ENCODE measurements around the gene POLE. TPM values are rescaled to one million over a fixed set of nuclear protein-coding genes. Genes with fewer than 3 reads are reported as not detected.
A peak's percentile ranks its signal among the peaks of the same experiment; 100 is the strongest.

POLE gene, protein sequence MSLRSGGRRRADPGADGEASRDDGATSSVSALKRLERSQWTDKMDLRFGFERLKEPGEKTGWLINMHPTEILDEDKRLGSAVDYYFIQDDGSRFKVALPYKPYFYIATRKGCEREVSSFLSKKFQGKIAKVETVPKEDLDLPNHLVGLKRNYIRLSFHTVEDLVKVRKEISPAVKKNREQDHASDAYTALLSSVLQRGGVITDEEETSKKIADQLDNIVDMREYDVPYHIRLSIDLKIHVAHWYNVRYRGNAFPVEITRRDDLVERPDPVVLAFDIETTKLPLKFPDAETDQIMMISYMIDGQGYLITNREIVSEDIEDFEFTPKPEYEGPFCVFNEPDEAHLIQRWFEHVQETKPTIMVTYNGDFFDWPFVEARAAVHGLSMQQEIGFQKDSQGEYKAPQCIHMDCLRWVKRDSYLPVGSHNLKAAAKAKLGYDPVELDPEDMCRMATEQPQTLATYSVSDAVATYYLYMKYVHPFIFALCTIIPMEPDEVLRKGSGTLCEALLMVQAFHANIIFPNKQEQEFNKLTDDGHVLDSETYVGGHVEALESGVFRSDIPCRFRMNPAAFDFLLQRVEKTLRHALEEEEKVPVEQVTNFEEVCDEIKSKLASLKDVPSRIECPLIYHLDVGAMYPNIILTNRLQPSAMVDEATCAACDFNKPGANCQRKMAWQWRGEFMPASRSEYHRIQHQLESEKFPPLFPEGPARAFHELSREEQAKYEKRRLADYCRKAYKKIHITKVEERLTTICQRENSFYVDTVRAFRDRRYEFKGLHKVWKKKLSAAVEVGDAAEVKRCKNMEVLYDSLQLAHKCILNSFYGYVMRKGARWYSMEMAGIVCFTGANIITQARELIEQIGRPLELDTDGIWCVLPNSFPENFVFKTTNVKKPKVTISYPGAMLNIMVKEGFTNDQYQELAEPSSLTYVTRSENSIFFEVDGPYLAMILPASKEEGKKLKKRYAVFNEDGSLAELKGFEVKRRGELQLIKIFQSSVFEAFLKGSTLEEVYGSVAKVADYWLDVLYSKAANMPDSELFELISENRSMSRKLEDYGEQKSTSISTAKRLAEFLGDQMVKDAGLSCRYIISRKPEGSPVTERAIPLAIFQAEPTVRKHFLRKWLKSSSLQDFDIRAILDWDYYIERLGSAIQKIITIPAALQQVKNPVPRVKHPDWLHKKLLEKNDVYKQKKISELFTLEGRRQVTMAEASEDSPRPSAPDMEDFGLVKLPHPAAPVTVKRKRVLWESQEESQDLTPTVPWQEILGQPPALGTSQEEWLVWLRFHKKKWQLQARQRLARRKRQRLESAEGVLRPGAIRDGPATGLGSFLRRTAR (N-terminal part only)
- polyA plus RNA-seq (ENCODE audit: insufficient read length) = 25.9 TPM

DNA sequence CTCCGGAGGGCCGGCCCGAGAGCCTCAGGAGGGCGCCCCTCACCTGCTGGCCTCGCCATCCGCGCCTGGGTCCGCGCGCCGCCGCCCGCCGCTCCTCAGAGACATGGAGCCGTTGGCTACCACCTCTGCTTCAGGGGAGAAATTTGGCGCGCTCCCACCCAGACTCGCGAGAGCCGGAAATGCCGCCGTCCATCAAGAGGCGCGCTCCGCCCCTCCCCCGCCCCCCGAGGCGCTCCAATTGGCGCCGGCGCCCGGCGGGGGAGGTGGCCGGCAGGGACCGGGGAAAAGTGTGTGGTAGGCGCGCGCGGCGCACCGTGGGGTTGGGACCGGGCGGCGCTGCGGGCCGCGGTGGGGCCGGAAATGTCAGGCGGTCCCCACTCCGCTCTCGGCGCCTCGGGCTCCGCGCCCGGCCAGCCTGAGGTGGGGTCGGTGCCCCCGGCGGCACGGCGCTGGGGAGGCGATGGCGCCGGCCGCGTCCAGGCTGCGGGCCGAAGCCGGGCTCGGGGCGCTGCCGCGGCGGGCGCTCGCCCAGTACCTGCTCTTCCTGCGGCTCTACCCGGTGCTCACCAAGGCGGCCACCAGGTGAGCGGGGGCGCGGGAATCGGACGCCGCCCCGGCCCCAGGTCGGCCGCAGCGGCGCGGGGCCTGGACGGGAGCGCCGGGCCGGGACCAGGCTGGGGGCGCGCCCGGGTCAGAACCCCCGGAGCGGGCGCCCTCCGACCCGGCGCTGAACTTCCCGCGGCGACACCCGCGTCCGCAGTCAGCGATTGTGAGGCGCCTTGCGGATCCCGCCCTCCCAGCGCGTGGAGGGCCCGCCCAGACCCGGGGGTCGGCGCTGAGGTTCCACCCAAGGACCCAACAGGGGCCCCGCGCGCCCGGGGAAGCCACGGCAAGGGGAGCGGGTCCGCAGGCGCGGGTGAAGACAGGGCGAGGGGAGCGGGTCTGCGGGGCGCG is at the start of gene POLE, which contains the start of gene PXMP2:
POLE (minus strand) TSS at position 132 of the 954 bp plus-strand sequence; CDS start at position 105, 27 bp downstream.
PXMP2 (plus strand) TSS at position 377 of the 954 bp plus-strand sequence; CDS start at position 461, 84 bp downstream.
- peak; percentile 75 for DNase-seq (ENCODE audit: low read depth)

DNA sequence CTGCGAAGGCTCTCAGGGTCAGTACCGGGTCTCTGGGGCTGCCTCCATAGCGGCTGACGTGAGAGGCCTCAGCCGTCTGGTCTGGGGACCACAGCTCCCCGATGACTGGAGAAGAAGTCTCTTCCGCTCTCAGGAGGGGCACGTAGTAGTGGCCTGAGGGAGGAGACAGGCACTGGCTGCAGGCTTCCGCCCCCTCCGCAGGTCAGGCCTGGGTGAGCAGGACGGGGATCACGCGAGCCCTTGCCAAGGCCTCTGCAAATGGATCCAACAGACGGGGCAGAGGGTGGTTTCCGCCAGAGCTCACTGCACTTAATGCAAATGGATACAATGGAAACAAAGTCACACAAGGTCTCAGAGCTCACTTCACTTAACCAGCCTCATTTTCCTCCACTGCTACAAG is 49.8 kb upstream of the POLE start:
- DNase-seq (ENCODE audit: low read depth) = no peak

DNA sequence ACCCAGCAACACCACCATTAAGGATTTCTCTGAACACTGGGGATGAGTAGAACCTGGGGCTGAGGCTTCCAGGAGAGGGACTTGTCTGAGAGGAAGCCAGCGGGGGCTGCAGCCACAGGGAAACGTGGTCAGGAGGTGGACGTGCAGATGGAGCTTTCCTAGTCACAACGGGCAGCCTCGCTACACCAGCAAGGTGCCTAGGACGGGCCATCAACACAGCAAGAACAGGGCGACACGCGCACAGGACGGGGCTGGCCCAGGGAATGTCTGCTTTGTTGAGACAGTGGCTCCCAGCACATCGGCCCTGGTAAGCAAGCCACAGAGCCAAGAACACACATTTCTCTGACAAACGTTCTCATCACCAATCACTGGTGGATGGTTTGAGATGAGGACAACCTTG is 49.2 kb upstream of the POLE start:
- no peak for DNase-seq (ENCODE audit: low read depth)

DNA sequence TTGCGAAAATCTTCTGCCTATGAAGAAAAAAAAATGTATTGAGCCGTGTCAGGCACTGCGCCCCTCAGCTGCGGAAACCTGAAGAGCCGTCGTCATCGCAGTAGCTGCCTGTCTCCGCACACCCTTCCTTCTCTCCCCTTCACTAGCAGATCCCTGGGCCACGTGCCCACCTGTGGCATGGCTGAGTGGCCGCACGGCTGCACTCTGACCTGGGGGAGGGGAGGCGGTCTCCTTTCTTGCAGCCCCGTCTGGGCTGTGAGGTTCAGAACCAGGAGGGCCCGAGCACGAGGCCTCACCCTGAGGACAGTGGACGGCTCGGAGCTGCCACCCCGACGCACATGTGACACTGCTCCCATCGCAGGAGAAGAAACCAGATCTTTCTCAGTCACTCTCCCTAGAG is 48.4 kb upstream of the POLE start:
- DNase-seq (ENCODE audit: low read depth) = no peak

DNA sequence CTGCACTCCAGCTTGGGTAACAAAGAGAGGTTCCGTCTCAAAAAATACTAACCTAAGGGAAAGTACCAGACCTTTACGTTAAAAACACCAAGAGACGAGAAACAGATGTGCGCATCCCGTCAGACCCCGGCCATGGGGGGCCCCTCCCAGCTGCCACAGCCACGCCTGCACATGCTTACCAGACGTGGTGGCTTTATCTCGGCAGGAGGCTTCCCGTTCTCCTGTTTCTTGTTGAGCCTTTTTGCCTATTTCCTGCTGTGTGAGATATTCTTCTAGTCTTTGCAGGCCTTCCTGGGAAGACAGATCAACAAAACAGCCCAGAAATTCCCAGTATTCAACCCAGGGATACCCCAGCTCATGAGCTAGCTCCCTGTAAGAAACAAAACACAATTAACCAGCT is 47.1 kb upstream of the POLE start:
- DNase-seq (ENCODE audit: low read depth) = no peak

DNA sequence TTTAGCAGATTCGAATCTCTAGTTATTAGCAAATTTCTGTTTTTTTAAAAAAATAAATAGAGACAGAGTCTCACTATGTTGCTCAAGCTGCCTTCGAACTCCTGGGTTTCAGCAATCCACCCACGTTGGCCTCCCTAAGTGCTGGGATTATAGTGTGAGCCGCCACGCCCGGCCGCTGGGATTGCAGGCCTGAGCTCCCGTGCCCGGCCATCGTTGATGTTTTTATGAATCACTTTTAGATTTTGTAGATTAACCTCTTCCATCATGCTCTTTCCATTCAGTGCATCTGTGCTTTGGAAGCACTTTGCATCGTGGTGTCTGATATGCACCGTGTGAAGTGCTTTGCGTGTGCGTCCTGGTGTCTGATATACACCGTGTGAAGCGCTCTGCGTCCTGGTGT is 44.4 kb upstream of the POLE start:
- DNase-seq (ENCODE audit: low read depth) = no peak

DNA sequence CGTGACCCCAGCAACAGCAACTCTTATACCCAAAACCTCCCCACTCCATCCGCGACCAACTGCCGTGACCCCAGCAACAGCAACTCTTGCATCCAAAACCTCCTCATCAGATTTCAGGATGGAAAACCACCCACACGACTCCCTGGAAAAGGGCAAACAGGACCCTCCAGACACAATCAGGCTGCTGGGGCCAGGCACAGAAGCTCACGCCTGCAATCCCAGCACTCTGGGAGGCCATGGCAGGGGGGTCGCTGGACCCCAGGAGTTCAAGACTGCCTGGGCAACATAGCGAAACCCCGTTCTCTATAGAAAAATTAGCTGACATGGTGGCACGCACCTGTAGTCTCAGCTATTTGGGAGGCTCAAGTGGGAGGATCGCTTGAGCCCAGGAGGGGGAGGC is 43.2 kb upstream of the POLE start:
- DNase-seq (ENCODE audit: low read depth) = no peak

DNA sequence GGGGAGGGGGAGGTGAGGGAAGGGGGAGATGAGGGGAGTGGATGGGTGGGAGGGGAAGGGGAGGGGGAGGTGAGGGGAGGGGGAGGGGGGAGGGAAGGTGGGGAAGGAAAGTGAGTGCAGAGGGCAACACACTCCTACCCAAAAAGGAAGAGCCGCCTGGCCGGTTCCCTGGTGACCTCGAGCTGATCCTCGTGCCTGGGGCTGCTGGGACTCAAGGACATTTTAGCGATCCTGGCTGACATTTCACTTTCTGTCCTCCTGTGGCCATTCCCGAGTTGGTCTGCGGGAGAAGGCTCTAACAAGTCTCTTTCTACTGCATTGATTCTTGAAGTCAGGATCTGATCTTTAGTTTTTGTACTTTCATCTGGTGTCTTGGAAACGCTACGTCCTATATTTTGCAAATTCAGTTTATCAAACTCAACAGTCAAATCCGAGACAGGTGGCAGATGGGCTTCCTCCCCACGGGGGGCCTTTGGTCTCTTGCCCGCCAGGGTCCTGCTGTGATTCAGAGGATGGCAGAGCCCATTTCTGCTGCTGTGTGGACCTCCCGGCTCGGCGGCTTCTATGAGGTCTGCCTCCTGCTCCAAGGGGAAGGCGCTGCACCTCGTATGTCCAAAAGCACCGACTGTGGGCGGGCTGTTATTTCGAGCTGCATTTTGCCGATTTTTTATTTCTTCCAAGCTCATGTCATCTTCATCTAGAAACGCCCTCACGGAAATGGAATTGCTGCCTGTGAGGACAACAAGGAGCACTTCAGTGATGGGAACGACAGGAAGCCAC is 42.6 kb upstream of the POLE start:
- no peak for DNase-seq (ENCODE audit: low read depth)

DNA sequence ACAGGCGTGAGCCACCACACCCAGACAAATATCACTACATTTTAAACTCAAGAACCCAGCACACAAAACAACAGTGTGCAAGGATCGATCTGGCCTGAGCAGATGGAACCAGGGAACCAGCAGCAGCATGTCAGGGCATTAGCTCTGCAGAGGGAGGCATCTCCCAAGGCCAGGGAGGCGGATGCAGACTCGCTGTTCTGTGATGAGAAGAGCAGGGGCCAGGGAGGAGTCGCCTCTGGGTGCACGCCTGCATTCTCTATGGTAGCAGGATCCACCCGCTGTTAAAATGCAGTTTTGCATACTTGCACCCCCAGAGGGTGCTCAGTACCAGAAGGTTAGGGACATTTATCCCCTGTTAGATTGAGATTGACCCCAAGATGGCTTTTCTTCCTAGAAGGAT is 41.4 kb upstream of the POLE start:
- DNase-seq (ENCODE audit: low read depth) = no peak

DNA sequence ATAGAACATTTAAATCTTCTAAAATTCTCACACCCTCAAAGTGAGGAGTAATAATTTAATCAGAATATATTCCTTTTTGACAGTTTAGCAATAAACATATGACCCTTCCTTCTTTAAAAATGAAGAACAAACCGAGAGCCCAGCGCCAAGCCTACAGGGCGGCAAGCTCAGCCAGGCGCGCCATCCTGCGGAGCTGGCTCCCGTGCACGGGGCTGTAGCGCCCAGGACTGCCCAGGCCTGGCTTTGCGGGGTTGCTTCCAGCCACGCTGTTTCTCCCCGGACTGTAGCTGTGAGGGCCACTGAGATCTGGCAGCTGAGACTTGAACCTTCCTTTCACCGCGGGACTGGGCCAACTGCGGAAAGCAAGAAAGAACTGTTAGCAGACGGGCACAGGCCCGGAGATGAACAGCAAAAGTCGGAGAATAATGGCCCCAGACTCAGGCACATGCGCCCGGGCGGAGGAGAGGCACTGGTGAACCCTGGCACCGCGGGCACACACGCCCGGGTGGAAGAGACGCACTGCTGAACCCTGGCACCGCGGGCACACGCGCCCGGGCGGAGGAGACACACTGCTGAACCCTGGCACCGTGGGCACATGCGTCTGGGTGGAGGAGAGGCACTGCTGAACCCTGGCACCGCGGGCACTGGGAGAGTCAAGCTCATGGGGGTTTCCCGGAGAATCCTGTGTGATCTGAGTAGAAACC is 40.1 kb upstream of the POLE start:
- DNase-seq (ENCODE audit: low read depth) = no peak

DNA sequence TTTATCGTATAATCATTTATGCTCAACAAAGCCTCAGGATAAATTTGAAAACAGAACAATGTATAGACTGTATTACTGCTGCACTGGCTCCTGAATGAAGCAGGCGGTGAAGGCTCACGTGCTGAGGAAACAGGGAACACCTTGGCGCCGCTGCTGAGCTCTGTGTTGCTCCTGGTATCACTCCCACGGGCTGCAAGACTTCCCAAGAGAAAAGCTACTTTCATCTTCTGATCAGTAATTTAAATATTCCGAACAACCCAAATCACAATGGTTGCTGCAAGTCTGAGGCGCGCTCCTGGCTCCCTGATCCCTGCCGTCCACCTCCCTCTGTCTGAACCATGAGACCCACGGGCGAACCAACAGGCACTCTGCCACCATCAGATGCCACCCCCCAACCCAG is 39.2 kb upstream of the POLE start:
- no peak for DNase-seq (ENCODE audit: low read depth)

DNA sequence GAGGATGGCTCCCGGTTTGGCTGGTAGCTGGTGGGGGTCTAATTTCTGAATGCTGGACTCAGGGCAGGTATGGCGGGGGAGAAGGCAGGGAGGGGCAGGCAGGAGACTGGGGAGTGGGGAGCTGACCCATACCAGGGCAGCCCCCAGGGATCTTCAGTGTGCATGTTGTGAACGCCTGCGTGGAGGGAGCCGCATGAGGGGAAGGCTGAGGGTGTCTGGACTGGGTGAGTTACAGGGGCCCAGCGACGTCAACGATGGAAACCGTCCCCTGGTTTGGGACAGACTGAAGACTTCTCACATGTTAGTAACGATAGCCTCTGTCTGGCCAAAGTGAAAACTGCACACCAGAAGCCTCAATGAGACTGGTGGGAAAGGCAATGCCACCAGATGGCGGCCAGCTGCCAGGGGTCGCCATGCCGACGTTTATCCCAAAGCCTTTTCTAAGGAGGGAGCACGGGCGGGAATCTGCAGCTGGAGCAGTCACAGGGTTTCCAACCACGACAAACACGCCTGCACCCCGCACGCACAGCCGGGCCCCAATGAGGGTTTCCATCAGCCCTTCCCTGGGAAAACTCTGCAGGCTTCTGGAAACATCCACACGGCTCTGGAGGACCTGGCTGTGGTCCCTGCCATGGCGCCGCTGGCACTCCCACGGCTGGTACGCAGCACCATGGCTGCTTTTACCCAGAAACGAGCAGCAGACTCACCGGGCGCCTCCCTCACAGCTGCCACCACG is 37.5 kb upstream of the POLE start:
- DNase-seq (ENCODE audit: low read depth) = no peak

DNA sequence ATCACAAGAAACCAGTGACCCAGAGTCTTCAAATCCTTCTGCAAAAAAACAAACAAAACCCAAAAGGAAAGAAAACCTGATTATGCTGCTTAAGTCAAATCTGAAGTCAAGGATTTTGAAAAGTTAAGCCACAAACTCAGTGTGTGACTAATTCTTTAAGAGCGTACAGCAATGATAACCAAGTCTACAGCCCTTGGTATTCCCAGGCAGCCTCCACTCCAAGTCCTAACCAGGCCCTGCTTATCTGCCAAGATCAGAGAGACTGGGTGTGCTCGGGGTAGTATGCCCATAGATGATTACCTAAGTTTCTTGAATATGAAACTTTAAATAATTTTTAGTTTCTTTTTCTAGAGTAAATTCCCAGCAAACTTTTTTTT is 36.6 kb upstream of the POLE start:
- no peak for DNase-seq (ENCODE audit: low read depth)

DNA sequence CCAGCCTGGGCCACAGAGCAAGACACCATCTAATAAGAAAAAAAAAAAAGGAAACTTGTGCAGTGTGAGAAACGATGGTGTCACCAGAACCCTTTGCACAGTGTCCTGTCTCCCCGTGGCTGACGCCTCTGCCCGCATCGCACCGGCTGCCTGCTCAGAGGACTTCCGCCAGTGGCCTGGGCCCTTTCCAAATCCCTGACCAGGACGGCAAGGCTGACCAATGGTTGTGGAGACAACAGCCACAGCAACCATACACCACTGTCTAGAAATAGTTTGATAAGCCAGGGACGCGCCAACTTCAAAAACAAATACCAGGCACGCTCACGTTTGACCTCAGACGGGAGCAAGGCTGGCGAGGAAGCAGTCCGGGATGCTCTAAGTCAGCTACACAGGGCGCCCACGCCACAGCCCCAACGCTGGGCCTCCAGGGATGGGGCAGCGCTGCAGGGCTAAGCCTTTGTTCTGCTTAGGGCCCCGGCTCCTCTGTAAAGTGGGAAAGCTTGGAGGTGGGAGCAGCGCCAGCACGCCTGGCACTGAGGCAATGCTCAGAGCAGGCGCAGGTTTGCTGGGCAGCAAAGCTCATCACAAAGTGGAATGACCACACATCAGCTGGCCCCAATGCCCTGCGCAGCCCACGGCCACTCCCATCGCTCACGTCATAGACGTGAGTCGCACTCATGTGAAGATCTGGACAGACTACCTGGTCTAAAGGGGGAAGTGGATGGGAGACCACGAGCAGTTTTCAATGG is 36.0 kb upstream of the POLE start:
- no peak for DNase-seq (ENCODE audit: low read depth)

DNA sequence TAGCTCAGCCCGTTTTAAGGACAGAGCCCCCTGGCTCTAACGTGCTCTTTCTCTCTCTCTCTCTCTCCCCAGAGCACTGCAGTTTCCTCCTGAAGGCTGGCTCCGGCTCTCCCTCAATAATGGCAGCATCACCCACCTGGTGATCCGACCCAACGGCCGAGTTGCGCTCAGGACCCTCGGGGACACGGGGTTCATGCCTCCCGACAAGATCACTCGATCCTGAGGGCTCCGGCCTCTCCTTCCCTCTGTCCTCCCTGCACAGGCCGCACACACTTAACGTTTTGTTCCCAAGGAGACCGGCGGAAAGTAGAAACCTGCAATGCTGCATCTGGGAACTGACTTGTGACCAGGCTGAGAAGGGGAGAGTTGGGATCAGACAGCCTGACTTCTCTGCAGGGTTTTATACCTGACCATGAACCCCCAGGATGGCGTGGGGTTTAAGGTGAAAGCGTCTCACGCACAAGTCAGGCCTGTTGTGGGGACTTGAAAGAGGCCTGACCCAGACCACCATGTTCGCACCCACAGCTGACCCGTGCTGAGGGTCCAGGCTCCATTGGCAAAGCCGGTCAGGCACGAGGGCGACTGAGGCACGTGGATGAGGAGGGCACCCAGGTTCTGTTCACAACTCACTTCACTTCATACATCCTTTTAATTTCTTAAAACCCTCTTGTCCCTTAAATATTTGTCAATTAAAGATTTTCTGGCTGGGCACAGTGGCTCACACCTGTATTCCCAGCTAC is 33.6 kb upstream of the POLE start:
- no peak for DNase-seq (ENCODE audit: low read depth)

DNA sequence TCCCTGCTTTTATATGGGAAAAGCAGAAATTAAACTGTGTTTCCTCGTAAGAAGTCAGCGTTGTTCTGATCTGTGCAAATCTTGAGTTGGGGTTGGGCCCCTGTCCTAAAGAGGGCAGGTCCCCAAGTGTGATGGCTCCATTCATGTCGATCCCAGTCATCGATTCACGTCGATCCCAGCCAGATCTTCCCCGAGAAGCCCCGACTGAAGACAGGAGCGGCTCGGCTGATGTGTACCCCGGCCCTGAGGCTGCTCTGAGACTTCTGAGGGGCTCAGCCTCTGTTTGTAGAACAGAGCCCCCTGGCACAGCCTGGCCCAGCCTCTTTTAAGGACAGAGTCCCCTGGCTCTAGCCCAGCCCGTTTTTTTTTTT is 32.8 kb upstream of the POLE start:
- DNase-seq (ENCODE audit: low read depth) = no peak
